ENCODE data around the gene SPACA5B. TPM values are rescaled to one million over a fixed set of nuclear protein-coding genes. Genes with fewer than 3 reads are reported as not detected.
A peak's percentile ranks its signal among the peaks of the same experiment; 100 is the strongest.
"Not testable (repeated sequence)": the region's sequence is repeated elsewhere in the genome, so short reads cannot be mapped to it uniquely, and the experiment has no call there.

SPACA5B gene
- total RNA-seq (not detected), polyA plus RNA-seq (not detected)

DNA sequence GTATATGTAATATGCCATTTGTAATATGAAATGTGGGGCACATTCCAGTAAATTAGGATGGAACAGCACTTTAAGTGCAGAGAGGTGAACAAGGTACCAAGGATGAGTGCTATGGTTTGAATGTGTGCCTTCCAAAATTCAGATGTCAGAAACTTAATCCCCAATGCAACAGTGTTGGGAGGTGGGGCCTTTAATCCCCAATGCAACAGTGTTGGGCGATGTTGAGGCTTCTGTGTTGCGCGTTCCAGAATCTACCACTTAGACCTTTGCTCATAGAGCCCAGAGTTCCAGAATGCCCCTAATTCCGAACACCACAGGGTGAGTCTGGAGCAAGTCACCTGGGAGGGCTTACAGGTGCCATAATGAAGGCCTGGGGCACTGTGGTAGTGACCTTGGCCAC, at the start of gene SPACA5B:
TSS of gene SPACA5B (plus strand) at position 301 of the 400 bp plus-strand sequence. CDS start at position 363, 62 bp downstream.
- H3K9me3 ChIP-seq (ENCODE audit: low read length); H3K4me3 Mint-ChIP-seq; H3K27me3 Mint-ChIP-seq; POLR2A ChIA-PET; DNase-seq; H3K4me1 ChIP-seq (ENCODE audit: insufficient read depth, low read length); CTCF ChIA-PET; H3K27ac Mint-ChIP-seq; H3K27ac ChIP-seq (ENCODE audit: low read depth, low read length); H3K27me3 ChIP-seq (ENCODE audit: insufficient read depth, low read length, poor library complexity, severe bottlenecking); H3K4me3 ChIP-seq (ENCODE audit: low read length); H3K36me3 ChIP-seq (ENCODE audit: insufficient read depth, low read length); H3K4me1 Mint-ChIP-seq; H3K36me3 Mint-ChIP-seq; H3K9me3 Mint-ChIP-seq: not testable (repeated sequence)

DNA sequence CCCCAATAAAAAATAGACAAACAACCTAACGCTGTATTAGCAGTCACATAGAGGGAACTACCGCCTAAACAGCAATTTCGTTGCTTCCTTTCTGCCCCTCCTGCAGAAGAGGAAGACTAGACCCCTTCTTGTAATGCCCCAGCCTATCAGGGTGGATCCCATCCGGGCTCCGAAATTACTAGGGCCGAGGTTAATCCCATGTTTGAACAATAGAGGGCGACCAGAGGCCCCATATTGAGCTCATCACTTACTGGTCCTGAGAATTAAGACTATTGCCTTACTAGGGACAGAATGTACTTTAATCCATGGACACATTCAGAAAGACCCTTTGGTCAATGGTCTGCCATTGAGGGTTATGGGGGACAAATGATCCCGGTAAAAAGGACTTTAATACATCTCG, 47.2 kb upstream of the SPACA5B start:
- Mint-ChIP-seq H3K27ac (no peak overlapping the region), H3K4me3 (no peak overlapping the region), H3K9me3 (no peaks in the 10 kb centered on the region), H3K4me1 (no peaks in the 10 kb centered on the region), H3K27me3 (peaks cover 0 to 8% of the 10 kb centered on the region in 2 donors), H3K36me3 (no peaks in the 10 kb centered on the region)
- no peaks in the 10 kb centered on the region for H3K4me1 ChIP-seq (ENCODE audit: insufficient read depth, low read length)
- H3K4me3 ChIP-seq (ENCODE audit: low read length): no peak overlapping the region
- H3K27ac ChIP-seq (ENCODE audit: low read depth, low read length): no peak overlapping the region
- ChIA-PET POLR2A (interaction anchor here (0.6 kb wide), 1 partner anchor 65 kb away, joined by 3 read pairs; no protein-coding TSS in a partner anchor), CTCF (interaction anchor here (0.7 to 1.8 kb wide), 4 partner anchors 19 to 457 kb away, joined by 3 to 9 read pairs (median 4); partner anchors contain the start of gene TBC1D25)
- H3K9me3 ChIP-seq (ENCODE audit: low read length): no peaks in the 10 kb centered on the region
- H3K36me3 ChIP-seq (ENCODE audit: insufficient read depth, low read length): no peaks in the 10 kb centered on the region
- H3K27me3 ChIP-seq (ENCODE audit: insufficient read depth, low read length, poor library complexity, severe bottlenecking): no peaks in the 10 kb centered on the region
- DNase-seq: peak; percentile 3 to 62 (median 29)

DNA sequence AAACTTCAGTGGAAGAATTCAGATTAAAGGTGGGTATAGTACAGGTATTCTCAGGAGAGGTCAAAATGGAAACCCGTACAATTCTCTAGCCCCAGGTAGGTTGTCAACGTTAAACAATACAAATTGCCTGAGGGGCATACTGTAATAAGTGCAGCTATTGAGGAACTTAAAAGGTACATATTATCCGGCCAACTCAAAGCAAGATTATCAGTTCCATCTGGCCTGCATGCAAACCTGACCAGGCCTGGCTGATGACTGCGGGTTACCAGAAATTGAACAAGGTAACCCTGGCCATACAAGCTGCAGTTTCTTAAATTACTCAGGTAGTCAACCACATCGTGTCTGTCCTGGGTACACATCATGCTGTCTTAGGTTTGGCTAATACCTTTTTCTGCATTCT, 46.7 kb upstream of the SPACA5B start:
- Histone ChIP-seq H3K4me1 (ENCODE audit: insufficient read depth, low read length) (no peaks in the 10 kb centered on the region), H3K36me3 (ENCODE audit: insufficient read depth, low read length) (no peaks in the 10 kb centered on the region), H3K27ac (ENCODE audit: low read depth, low read length) (no peak overlapping the region), H3K27me3 (ENCODE audit: insufficient read depth, low read length, poor library complexity, severe bottlenecking) (no peaks in the 10 kb centered on the region), H3K9me3 (ENCODE audit: low read length) (no peaks in the 10 kb centered on the region), H3K4me3 (ENCODE audit: low read length) (no peak overlapping the region)
- POLR2A ChIA-PET: interaction anchor here (0.6 kb wide), 1 partner anchor 65 kb away, joined by 3 read pairs; no protein-coding TSS in a partner anchor
- H3K4me3 Mint-ChIP-seq: no peak overlapping the region
- peaks cover 0 to 8% of the 10 kb centered on the region in 2 donors for H3K27me3 Mint-ChIP-seq
- no peaks in the 10 kb centered on the region for H3K9me3 Mint-ChIP-seq
- H3K36me3 Mint-ChIP-seq: no peaks in the 10 kb centered on the region
- no peak overlapping the region for H3K27ac Mint-ChIP-seq
- CTCF ChIA-PET: interaction anchor here (0.7 to 1.8 kb wide), 4 partner anchors 18 to 456 kb away, joined by 3 to 9 read pairs (median 4); partner anchors contain the start of gene TBC1D25
- H3K4me1 Mint-ChIP-seq: no peaks in the 10 kb centered on the region
- no peak for DNase-seq

DNA sequence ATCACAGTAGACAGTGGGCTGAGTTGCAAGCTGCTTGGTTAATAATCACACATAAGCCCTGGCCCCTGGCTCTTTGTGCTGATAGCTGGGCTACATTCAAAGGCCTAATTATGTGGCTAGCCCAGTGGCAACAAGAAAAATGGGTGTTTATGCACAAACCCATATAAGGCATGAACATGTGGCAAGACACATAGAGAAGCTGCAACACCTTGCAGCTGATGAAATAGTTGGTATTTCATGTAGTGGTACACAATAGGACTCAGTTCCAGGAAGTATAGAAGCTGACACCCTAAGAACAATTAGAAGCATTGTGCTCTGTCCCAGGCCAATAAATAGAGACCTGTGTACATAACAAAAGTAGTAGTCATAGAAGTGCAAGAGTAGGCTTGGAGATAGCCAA, 44.3 kb upstream of the SPACA5B start:
- POLR2A ChIA-PET: no interaction called here

DNA sequence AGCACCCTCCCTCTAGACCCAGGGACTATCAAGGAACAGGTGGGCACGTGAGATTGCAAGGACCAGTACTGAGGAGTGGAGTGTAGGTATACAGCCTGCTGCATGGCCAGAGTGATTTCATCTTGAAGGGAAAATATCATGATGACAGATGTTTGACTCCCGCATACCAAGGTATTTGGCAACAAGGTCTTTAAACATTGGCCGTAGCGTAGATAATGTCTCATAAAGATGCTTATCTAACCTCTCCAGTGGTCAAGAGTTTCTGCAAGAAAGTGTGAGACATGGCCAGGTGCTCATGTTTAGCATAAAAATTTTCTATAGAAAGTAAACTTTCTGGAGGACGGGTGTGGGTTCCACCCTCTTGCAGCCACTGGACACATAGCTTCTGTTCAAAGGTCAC, 40.3 kb upstream of the SPACA5B start:
- Mint-ChIP-seq H3K27ac (peak overlapping the region in 1 of 8 donors; percentile 18), H3K9me3 (no peaks in the 10 kb centered on the region), H3K4me3 (no peak overlapping the region), H3K27me3 (peaks cover 0 to 2% of the 10 kb centered on the region in 2 donors), H3K36me3 (no peaks in the 10 kb centered on the region), H3K4me1 (no peaks in the 10 kb centered on the region)
- CTCF ChIA-PET: no interaction called here
- H3K4me1 ChIP-seq (ENCODE audit: insufficient read depth, low read length): no peaks in the 10 kb centered on the region
- H3K4me3 ChIP-seq (ENCODE audit: low read length): no peak overlapping the region
- POLR2A ChIA-PET: no interaction called here
- H3K27ac ChIP-seq (ENCODE audit: low read depth, low read length): no peak overlapping the region
- H3K27me3 ChIP-seq (ENCODE audit: insufficient read depth, low read length, poor library complexity, severe bottlenecking): no peaks in the 10 kb centered on the region
- DNase-seq: no peak
- no peaks in the 10 kb centered on the region for H3K9me3 ChIP-seq (ENCODE audit: low read length)
- H3K36me3 ChIP-seq (ENCODE audit: insufficient read depth, low read length): no peaks in the 10 kb centered on the region

More for the DNA sequence above, 44.3 kb upstream of the SPACA5B start:
- Histone ChIP-seq H3K36me3 (ENCODE audit: insufficient read depth, low read length) (no peaks in the 10 kb centered on the region), H3K27me3 (ENCODE audit: insufficient read depth, low read length, poor library complexity, severe bottlenecking) (no peaks in the 10 kb centered on the region), H3K9me3 (ENCODE audit: low read length) (no peaks in the 10 kb centered on the region), H3K4me1 (ENCODE audit: insufficient read depth, low read length) (no peaks in the 10 kb centered on the region), H3K27ac (ENCODE audit: low read depth, low read length) (no peak overlapping the region), H3K4me3 (ENCODE audit: low read length) (no peak overlapping the region)
- Mint-ChIP-seq H3K9me3 (no peaks in the 10 kb centered on the region), H3K4me3 (no peak overlapping the region), H3K27ac (no peak overlapping the region), H3K4me1 (no peaks in the 10 kb centered on the region), H3K36me3 (no peaks in the 10 kb centered on the region), H3K27me3 (peaks cover 0 to 8% of the 10 kb centered on the region in 2 donors)
- DNase-seq: no peak
- CTCF ChIA-PET: no interaction called here

DNA sequence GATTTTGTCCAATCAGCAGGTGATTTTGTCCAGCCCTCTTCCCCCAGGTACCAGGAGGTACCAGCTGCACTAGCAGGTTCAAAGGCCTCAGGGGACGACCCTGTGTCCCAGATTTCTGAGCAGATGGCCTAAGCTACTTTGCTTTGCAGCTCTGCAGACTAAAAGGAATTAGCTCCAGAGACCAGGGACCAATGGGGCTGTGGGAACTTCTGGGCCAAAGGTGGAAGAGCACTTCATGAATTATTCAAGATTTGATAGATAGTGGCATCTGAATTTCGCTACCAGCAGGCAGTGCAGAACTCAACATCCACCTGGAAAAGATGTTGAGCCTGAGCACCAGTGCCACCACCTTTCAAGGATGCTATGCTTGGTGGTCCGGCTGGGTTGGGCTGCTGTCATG, 37.9 kb upstream of the SPACA5B start:
- POLR2A ChIA-PET; DNase-seq; H3K9me3 ChIP-seq (ENCODE audit: low read length); H3K4me3 ChIP-seq (ENCODE audit: low read length); H3K27ac Mint-ChIP-seq; H3K27me3 ChIP-seq (ENCODE audit: insufficient read depth, low read length, poor library complexity, severe bottlenecking); H3K27me3 Mint-ChIP-seq; H3K4me1 ChIP-seq (ENCODE audit: insufficient read depth, low read length); CTCF ChIA-PET; H3K9me3 Mint-ChIP-seq; H3K36me3 Mint-ChIP-seq; H3K27ac ChIP-seq (ENCODE audit: low read depth, low read length); H3K4me1 Mint-ChIP-seq; H3K4me3 Mint-ChIP-seq; H3K36me3 ChIP-seq (ENCODE audit: insufficient read depth, low read length): not testable (repeated sequence)

DNA sequence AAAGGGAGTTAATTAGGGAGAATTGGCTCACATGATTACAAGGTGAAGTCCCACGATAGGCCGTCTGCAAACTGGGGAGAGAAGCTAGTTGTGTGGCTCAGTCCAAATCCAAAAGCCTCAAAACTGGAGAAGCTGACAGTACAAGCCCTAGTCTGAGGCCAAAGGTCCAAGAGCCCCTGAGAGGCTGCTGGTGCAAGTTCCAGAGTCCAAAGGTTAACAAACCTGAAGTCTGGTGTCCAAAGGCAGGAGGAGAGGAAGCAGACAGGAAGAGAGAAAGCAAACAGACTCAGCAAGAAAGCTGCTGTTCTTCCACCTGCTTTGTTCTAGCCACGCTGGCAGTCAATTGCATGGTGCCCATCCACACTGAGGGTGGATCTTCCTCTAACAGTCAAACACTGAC, 29.0 kb upstream of the SPACA5B start:
- Mint-ChIP-seq H3K27me3 (peaks cover 0 to 7% of the 10 kb centered on the region in 2 donors), H3K36me3 (no peaks in the 10 kb centered on the region), H3K4me1 (no peaks in the 10 kb centered on the region), H3K27ac (no peak overlapping the region), H3K4me3 (no peak overlapping the region), H3K9me3 (no peaks in the 10 kb centered on the region)
- no peaks in the 10 kb centered on the region for H3K9me3 ChIP-seq (ENCODE audit: low read length)
- POLR2A ChIA-PET: no interaction called here
- H3K4me3 ChIP-seq (ENCODE audit: low read length): no peak overlapping the region
- CTCF ChIA-PET: interaction anchor here (1.0 kb wide), 1 partner anchor 18 kb away, joined by 4 read pairs; no protein-coding TSS in a partner anchor
- H3K27me3 ChIP-seq (ENCODE audit: insufficient read depth, low read length, poor library complexity, severe bottlenecking): no peaks in the 10 kb centered on the region
- no peak for DNase-seq
- no peaks in the 10 kb centered on the region for H3K36me3 ChIP-seq (ENCODE audit: insufficient read depth, low read length)
- H3K4me1 ChIP-seq (ENCODE audit: insufficient read depth, low read length): no peaks in the 10 kb centered on the region
- no peak overlapping the region for H3K27ac ChIP-seq (ENCODE audit: low read depth, low read length)

DNA sequence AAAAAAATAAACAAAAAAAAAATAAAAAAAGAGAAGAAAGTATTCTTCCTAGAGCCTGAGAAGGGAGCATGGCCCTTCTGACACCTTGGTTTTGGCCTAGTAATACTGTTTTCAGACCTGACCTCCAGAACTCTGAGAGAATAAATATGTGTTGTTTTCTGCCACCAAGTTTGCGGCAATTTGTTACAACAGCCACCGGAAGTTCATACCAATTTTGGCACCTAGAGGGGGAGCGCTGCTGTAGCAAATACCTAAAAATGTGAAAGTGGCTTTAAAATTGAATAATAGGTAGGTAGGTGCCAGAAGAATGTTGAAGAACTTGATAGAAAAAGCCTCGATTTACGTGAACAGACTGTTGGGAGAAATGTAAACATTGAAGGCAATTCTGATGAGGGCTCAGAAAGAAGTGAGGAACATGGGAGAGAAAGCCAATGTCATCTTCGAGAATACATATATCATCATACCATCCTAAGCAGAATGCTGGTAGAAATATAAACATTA, 27.5 kb upstream of the SPACA5B start:
- DNase-seq: no peak
- H3K36me3 Mint-ChIP-seq: no peaks in the 10 kb centered on the region
- POLR2A ChIA-PET: no interaction called here
- no peaks in the 10 kb centered on the region for H3K4me1 Mint-ChIP-seq
- Histone ChIP-seq H3K4me3 (ENCODE audit: low read length) (no peak overlapping the region), H3K27ac (ENCODE audit: low read depth, low read length) (no peak overlapping the region), H3K27me3 (ENCODE audit: insufficient read depth, low read length, poor library complexity, severe bottlenecking) (no peaks in the 10 kb centered on the region), H3K36me3 (ENCODE audit: insufficient read depth, low read length) (no peaks in the 10 kb centered on the region), H3K4me1 (ENCODE audit: insufficient read depth, low read length) (no peaks in the 10 kb centered on the region), H3K9me3 (ENCODE audit: low read length) (no peaks in the 10 kb centered on the region)
- H3K4me3 Mint-ChIP-seq: no peak overlapping the region
- H3K9me3 Mint-ChIP-seq: no peaks in the 10 kb centered on the region
- peaks cover 0 to 7% of the 10 kb centered on the region in 2 donors for H3K27me3 Mint-ChIP-seq
- H3K27ac Mint-ChIP-seq: no peak overlapping the region
- CTCF ChIA-PET: no interaction called here
